ENCODE results near the gene SUN1.

The SUN1 gene

DNA sequence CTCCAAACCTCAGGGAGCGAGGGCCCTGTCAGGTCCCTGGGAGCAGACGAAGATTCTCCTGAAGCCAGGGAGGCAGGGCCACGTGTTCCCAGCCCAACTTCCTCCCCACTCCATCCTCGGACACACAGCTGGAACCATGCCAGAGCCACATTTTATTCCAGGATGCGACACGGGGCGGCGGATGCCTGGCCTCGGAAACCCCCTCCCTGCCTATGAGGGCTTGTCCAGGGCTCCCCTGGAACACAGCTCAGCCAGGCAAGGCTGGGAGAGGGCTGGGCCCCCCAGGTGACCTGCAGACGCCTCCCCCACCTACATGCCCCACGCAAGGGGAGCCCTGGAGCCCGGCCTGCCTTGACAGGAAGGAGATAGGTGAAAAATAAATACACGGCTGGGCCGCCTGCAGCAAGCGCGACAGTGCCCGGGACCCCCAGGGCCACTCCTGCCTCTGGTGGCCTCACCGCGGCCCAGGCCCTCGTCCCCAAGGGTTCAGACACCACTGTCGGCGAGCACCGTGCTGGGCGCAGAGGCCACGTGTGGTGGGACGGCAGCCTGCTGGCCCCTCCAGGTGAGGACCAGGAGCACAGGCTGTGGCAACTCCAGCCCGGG is 65.6 kb downstream of the SUN1 start (continued):
- TF ChIP-seq, protein P1, sequence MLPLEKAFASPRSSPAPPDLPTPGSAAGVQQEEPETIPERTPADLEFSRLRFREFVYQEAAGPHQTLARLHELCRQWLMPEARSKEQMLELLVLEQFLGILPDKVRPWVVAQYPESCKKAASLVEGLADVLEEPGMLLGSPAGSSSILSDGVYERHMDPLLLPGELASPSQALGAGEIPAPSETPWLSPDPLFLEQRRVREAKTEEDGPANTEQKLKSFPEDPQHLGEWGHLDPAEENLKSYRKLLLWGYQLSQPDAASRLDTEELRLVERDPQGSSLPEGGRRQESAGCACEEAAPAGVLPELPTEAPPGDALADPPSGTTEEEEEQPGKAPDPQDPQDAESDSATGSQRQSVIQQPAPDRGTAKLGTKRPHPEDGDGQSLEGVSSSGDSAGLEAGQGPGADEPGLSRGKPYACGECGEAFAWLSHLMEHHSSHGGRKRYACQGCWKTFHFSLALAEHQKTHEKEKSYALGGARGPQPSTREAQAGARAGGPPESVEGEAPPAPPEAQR (tag by site-specific recombination; IDR thresholded peaks at IDR 0.05) = no peak
- TF ChIP-seq, protein P2, sequence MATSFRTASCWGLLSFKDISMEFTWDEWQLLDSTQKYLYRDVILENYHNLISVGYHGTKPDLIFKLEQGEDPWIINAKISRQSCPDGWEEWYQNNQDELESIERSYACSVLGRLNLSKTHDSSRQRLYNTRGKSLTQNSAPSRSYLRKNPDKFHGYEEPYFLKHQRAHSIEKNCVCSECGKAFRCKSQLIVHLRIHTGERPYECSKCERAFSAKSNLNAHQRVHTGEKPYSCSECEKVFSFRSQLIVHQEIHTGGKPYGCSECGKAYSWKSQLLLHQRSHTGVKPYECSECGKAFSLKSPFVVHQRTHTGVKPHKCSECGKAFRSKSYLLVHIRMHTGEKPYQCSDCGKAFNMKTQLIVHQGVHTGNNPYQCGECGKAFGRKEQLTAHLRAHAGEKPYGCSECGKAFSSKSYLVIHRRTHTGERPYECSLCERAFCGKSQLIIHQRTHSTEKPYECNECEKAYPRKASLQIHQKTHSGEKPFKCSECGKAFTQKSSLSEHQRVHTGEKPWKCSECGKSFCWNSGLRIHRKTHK (tag by site-specific recombination; IDR thresholded peaks at IDR 0.05) = no peak
- no peak for TF ChIP-seq SCRT2 (tag by site-specific recombination; IDR thresholded peaks at IDR 0.05)
- TF ChIP-seq ZNF501 (tag by site-specific recombination; IDR thresholded peaks at IDR 0.05) = no peak
- TF ChIP-seq KLF9 (tag by site-specific recombination; IDR thresholded peaks at IDR 0.05; ENCODE audit: low read depth) = no peak

DNA sequence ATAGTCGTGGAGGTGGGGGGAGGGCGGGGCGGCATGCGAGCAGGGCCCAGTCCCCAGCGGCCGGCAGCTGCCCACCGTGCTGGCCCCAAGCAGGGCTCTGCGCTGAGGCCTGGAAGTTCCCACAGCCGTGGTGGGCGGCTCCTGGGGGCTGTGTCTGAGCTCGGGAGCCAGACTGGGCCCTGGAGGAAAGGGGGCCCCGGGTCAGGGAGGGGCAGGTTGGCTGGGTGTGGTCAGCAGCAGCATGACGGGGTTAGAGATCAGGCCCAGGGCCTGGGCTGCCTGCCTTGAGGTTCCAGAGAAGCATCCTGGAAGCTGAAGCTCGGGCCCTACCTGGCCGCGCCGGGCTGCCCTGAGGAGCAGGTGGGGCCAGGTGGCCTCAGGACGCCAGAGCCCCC is 66.2 kb downstream of the SUN1 start:
- peaks cover under 1 to 37% of the 10 kb centered on the region in 2 experiments; a peak in 2 of 3 replicates for H3K36me3 ChIP-seq (ENCODE audit: control insufficient read depth in 2 of 2, insufficient read depth in 1 of 2, low read length in 2 of 2)
- CTCF ChIA-PET = interaction anchor here (1.0 kb wide), 1 partner anchor 577 kb away, joined by 3 read pairs; no protein-coding TSS in a partner anchor
- no peaks in the 10 kb centered on the region for H3K9me3 ChIP-seq (ENCODE audit: control insufficient read depth, insufficient read depth, low read depth, low read length)
- no peak overlapping the region for H3K27ac ChIP-seq (ENCODE audit: extremely low read depth, low read depth, low read length)
- no peak for TF ChIP-seq ZNF571 (tag by site-specific recombination; IDR thresholded peaks at IDR 0.05)
- no peak for TF ChIP-seq ZNF391 (tag by site-specific recombination; IDR thresholded peaks at IDR 0.05; ENCODE audit: borderline replicate concordance, low read depth)
- no peak for TF ChIP-seq ZSCAN23 (tag by site-specific recombination; IDR thresholded peaks at IDR 0.05)
- TF ChIP-seq ZNF426 (tag by site-specific recombination; IDR thresholded peaks at IDR 0.05) = no peak
- no peak for TF ChIP-seq ZNF530 (tag by site-specific recombination; IDR thresholded peaks at IDR 0.05; ENCODE audit: low read depth)
- TF ChIP-seq, protein P3, sequence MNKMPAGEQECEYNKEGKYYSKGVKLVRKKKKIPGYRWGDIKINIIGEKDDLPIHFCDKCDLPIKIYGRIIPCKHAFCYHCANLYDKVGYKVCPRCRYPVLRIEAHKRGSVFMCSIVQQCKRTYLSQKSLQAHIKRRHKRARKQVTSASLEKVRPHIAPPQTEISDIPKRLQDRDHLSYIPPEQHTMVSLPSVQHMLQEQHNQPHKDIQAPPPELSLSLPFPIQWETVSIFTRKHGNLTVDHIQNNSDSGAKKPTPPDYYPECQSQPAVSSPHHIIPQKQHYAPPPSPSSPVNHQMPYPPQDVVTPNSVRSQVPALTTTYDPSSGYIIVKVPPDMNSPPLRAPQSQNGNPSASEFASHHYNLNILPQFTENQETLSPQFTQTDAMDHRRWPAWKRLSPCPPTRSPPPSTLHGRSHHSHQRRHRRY (tag by site-specific recombination; IDR thresholded peaks at IDR 0.05) = no peak
- no peak for TF ChIP-seq ZNF140 (tag by site-specific recombination; IDR thresholded peaks at IDR 0.05)
- no peak for TF ChIP-seq ZBTB7A (tag by site-specific recombination; IDR thresholded peaks at IDR 0.05; ENCODE audit: low read depth)
- no peak for TF ChIP-seq SP3 (tag by site-specific recombination; IDR thresholded peaks at IDR 0.05)
- TF ChIP-seq ZNF311 (tag by site-specific recombination; IDR thresholded peaks at IDR 0.05; ENCODE audit: borderline replicate concordance) = no peak
- no peak for TF ChIP-seq KLF16 (tag by site-specific recombination; IDR thresholded peaks at IDR 0.05)
- POLR2A ChIA-PET = no interaction called here
- peaks cover 5% of the 10 kb centered on the region; the same call in 1 of the 2 replicates for H3K4me1 ChIP-seq (ENCODE audit: control insufficient read depth, insufficient read depth, low read length)
- no peak overlapping the region for H3K4me3 ChIP-seq (ENCODE audit: low read depth, low read length)

DNA sequence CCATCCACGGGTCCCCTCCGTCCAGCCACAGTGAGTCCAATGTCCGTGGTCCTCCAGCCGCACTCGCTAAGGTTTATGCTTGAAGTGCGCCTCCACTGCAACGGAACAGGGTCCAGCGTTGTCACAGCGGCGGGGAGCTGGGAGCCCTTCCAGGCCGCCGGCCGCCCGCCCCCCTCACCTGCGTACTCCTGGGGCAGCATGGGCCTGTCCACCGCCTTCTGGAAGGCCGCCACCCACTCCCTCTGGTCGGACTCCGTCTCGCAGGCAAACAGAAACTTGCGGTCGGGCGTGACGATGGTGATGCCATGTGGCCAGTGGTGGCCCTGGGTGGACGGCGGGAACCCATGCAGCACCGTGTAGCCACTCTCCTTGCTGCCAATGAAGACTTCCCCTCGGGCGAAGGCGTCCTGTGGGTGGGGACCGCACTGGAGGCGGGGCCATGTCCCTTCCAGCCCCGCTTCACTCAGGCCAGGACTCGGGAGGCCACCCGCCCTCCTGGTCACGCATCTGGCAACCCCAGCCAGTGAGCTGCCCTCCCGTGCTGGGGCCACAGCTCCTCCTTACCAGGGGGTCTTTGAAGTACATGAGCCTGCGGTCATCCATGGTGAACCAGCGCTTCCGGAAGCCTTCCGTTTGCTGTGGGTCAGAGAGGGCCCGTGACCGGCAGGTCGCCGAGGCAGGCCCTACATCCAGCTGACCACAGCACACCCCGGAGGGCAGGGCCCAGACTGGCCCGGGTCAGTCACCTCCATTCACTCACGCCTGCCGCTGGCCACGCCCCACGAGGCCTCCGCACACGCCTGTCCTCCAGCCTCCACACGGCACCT is 66.8 kb downstream of the SUN1 start:
- no peaks in the 10 kb centered on the region for H3K9me3 ChIP-seq (ENCODE audit: control insufficient read depth, insufficient read depth, low read depth, low read length)
- H3K27ac ChIP-seq (ENCODE audit: extremely low read depth, low read depth, low read length) = no peak overlapping the region
- H3K4me1 ChIP-seq (ENCODE audit: control insufficient read depth, insufficient read depth, low read length) = peaks cover 5% of the 10 kb centered on the region; the same call in 1 of the 2 replicates
- no peak overlapping the region for H3K4me3 ChIP-seq (ENCODE audit: low read depth, low read length)
- ChIA-PET POLR2A (no interaction called here), CTCF (interaction anchor here (1.0 kb wide), 1 partner anchor 577 kb away, joined by 3 read pairs; no protein-coding TSS in a partner anchor)
- TF ChIP-seq ZFHX2 (tag by site-specific recombination; conservative IDR thresholded peaks at IDR 0.05) (0 out of 2 replicates have a peak, but pooled peaks have one; percentile 11), ZBTB1 (tag by site-specific recombination; IDR thresholded peaks at IDR 0.05) (no peak)
- TF ChIP-seq, protein P4, sequence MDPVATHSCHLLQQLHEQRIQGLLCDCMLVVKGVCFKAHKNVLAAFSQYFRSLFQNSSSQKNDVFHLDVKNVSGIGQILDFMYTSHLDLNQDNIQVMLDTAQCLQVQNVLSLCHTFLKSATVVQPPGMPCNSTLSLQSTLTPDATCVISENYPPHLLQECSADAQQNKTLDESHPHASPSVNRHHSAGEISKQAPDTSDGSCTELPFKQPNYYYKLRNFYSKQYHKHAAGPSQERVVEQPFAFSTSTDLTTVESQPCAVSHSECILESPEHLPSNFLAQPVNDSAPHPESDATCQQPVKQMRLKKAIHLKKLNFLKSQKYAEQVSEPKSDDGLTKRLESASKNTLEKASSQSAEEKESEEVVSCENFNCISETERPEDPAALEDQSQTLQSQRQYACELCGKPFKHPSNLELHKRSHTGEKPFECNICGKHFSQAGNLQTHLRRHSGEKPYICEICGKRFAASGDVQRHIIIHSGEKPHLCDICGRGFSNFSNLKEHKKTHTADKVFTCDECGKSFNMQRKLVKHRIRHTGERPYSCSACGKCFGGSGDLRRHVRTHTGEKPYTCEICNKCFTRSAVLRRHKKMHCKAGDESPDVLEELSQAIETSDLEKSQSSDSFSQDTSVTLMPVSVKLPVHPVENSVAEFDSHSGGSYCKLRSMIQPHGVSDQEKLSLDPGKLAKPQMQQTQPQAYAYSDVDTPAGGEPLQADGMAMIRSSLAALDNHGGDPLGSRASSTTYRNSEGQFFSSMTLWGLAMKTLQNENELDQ (tag by site-specific recombination; IDR thresholded peaks at IDR 0.05; ENCODE audit: low read depth) = no peak
- H3K36me3 ChIP-seq (ENCODE audit: control insufficient read depth in 2 of 2, insufficient read depth in 1 of 2, low read length in 2 of 2) = peaks cover 0 to 31% of the 10 kb centered on the region in 2 experiments; a peak in 1 of 3 replicates

Data from HEK293 (cell line).